Activated CD4-positive, CD25-positive, alpha-beta regulatory T cell treated with anti-CD3 and anti-CD28 coated beads, Interleukin-2, amount 50 U/mL, for 72 hours (primary cell): Measurements from ENCODE around the gene LRRC4.

Experiments used
- DNase-seq: peaks from one replicate; pipeline ENCODE4 v3.0.0; 2021

LRRC4 gene

DNA sequence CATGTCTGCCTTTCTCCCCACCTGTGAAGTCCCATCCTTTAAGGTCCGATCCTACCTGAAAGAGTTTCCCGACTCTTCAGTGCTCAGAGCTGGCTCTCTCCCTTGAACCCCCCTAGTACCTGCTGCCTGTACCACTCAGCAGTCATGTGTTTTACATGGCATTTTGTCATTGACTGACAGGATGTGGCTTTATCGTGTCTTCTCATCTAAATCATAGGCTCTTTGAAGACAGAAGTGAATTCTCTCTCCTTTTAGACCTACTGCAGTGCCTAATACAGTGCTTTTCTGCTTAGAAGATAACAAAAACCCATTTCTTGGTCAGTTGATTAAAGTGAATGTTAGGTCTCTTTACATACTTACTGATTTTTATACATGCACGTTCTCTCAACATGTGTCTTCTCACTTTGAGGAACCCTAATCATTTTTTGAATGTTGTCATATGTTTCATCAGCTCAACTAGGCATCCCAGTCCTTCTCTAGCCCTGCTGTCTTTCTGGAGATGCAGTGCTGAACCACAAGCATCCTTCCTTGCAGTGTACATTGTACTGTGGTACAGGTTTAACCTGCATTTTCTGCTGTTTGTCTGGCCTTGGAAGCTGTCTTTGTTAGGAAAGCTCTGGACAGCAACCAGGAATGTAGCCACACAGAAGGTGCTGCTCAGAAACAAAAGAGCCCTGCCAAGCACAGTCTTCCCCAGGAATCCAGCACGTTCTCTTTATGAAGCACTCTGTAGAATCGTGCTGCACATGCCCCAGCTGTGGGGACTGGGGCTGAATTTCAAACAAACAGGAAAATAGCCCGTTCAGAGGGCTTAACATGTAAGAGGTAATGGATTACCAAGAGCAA is 28.1 kb upstream of the LRRC4 start:
- DNase-seq: no peak

DNA sequence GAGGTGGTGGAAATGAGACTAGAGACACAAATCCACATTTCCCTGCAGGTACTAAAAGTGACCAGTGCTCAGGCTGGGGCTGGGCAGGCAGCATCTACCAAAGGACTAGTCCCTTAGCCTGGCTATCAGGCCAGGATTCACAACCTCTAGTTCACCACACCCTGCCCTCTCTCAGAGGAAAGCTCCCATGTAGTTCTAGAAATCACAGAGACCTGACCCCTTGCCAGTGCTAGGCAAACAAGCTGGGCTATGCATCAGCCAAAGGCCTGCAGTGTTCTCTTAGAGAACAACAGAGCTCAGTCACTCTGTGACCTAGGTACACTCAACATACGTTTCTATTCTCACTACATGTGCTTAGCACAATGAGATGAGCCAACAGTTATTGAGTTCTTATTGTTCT is 26.7 kb upstream of the LRRC4 start:
- no peak for DNase-seq

DNA sequence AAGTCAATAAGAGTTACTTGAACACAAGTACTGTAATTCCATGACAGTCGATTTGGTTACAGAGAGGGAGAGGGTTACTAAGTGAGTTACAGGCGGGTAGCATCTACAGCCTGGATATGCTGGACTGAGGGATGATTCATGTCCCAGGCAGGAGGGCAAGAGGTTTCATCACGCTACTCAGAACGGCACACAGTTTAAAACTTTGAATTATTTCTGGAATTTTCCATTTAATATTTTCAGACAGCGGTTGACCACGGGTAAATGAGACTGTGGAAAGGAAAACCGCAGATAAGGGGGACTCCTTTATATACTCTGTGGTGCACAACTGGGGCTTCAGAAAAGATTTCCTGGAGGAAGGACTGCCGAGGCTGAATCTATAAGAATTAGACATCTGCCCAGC is 25.7 kb upstream of the LRRC4 start:
- DNase-seq: no peak

DNA sequence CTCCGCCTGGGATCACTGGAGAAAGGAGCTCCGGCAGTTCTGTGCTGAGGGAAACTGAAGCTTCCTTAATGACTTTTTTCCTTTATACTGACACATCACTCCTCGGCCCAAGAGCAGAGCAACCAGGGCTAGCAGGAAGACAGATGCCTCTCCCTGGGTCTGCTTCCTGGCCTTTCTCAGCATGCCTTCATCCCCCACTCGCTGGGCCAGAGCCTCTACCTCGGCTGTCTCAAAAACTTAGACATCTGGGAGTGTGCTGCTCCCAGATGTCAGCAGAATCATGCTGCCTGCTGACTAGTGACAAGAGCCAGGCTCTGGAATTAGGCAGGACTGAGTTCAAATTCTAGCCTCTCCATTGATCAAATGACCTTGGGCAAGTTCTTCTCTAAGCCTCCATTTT is 24.4 kb upstream of the LRRC4 start:
- DNase-seq: no peak

DNA sequence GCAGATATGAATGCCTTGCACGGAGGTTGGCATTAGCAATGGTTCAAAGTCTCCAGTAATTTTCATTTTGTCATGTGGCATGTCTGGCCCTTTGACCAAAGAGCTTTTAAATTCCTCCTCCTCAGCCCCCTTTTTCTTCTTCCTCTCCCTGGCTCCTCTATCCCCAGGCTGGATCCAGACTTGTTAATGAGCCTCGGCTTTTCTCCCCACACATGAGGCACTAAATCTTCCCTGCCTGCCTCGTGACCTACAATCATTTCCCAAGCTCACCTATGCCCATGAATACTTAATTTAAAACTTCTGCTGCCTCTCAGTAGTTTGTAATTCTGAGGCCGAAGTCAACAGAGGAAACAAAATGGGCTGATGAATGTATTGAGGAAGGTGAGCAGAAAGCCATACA is 23.3 kb upstream of the LRRC4 start:
- no peak for DNase-seq

DNA sequence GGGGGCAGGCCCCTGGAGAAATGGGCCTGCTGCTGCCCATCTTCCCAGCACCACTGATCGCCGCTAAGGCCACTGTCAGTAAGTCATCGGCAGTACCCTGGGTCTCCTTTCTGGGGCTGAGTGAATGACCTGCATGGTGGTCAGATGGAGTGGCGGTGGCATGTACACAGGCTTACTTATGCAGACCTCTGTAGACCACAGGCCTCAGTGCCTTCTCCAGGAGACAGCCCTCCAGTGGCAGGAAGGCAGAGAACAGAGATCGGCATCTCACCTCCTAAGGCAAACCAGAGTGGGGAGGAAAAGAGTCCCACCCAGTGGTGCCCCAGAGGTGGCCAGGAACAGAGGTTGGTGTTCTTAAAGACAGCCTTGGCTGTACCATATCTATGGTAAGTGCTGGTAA is 22.8 kb upstream of the LRRC4 start:
- DNase-seq: no peak

DNA sequence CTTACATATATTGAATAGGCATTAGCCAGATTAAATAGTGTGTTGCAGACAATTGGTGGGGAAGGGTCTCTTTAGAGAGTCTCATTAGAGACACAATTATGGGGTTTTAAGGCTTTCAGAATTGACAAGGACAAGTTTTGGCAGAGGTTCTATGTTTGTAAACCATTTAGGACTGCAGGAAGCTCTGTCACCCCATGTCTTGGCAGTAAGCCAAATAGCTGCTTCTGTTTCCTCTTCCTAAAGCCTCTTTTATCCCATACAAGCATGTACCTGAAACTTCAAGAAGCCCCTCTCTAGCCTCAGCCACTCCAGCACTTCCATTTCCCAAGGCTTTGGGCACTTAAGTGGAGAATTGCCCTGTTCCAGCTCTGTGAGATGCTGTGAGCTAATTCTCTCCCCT is 21.8 kb upstream of the LRRC4 start:
- DNase-seq: no peak

DNA sequence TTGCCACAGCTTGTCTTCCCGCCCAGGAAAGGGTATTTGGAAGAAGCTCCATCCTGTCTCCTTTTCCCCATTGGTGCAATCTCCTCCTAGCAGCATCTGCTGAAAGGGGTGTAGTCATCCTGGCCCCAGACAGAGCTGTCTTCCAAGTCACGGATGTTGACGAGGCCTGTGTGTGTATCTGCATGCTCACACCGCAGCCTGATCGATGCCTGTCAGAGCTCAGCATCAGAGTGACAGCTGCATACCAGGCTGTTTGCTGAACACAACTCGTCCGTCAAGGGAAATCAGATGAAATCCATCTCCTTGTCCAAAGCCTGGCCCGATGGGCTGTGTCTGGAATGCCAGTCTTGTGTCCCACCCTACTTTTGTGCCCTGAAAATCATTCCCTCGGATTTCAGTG is 21.2 kb upstream of the LRRC4 start:
- DNase-seq: no peak

DNA sequence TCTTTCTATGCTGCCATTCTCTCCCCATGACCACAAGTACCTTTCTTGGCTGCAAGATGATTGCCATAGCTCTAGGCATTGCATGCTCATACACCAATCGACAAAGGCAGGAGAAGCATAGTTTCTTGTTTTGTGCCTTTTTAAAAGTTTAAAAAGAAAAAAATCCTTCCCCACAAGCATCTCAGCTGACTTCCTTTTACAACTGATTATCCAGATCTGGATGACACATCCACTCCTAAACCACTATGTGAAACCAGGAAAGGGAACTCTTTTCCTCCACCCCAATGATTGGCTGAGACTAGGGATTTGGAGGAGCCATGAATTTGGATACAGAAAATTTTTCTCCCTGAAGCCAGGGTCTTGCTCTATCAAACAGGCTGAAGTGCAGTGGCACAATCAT is 14.5 kb upstream of the LRRC4 start:
- DNase-seq: no peak

DNA sequence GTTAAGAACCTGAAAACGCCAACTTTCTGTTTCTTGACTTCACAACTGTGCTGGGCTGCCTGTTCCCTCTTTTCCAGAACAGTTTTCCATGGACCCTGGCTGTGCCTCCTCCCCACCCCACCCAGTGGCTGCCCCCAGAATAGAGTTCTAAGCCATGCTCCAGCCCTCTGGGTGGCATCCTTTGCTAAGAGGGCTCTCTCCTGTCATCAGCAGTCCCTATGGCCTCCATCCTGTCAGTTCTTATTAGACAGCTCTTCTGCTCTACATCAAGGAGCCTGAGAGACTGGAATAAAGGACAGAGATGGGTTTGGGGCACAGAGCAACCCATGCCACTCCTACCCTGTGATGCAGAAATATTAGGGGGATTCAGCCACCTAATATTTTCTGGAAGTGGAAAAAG is 13.9 kb upstream of the LRRC4 start:
- DNase-seq: no peak

DNA sequence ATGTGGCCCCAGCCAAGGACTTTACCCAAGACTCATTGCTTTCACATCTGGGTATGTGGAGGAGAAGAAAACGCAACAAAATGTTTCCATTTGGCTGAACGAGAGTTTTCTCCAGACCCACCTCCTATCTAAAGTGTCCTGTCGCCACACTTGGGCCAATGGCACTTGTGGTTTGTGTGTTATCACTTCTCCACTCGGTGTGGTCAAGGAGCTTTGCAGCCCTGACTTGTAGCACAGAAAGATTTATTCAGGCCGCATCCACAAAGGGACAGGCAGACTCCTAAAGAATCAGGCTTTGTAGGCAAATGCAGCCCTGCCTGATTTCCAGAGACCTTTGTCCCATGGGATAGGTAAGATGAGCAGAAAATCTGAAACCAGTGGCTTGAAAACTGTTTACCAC is 12.8 kb upstream of the LRRC4 start:
- no peak for DNase-seq

DNA sequence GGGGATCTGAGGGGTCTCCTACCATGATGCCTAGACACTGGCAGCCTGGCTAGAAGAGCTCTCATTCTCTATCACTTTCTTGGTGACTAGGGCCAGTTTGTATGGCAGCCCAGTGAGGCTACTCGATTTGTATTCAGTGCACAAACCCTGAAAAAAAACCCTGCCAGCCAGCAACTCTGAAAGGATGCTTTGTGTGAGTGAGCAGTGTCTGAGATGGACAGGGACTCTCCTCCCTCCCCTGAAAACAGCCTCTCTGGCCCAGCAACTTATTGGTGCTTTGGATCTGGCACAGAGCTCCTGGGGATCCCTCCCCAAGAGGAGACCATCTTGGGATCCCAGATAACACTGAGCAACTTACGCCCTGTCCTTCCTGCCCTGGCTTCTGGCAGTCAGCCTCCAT is 10.8 kb upstream of the LRRC4 start:
- DNase-seq: no peak

DNA sequence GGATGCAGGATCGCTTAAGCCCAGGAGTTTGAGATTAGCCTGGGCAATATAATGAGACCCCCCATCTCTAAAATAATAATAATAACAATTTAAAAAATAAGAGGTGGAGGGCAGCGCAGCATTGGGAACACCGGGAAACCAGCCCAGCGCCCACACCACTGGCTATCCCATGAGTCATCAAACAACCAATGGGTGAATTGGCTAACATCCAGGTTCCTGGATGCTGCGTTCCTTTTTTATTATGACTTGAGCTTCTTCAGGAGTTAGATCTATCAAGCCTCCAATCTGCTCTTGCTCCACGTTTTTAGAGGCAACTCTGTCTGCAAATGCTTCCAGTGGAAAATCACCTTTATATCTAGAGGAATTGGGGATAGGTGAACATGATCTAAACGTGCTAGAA is 10.0 kb upstream of the LRRC4 start:
- DNase-seq: no peak

DNA sequence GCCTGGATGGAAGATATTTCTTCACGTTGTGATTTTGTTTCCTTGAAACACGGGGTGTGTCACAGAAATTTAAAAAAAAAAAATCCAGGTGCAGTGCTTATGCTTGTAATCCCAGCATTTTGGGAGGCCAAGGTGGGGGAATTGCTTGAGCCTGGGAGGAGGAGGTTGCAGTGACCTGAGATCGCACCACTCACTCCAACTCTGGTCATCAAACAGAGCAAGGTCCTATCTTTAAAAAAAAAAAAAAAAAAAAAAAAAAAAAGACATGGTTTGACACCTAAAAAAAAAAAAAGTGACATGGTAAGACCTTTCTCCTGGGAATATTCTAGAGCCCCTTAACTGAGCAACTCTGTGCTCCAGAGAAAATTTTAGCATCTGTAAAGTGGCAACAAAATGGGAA is 9.0 kb upstream of the LRRC4 start:
- DNase-seq: no peak

DNA sequence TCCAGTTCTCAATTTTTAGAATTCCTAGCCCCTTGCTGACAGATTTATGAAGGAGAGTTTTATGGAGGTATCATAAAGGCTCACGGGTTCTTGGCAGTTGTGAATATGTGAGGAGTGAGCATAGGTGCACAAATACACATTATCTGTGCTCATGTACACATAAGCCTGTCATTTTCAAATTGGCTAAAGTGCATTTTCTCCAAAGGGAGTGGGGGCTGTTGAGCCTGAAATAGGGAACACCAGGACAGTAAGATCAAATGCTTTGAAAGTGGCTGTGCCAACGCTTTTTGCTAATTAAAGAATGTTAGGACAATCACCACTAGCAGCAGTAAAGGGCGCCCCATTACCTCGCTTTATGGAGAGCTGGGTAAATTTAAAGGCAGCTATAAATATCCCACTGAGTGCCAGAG is 8.3 kb upstream of the LRRC4 start:
- no peak for DNase-seq

DNA sequence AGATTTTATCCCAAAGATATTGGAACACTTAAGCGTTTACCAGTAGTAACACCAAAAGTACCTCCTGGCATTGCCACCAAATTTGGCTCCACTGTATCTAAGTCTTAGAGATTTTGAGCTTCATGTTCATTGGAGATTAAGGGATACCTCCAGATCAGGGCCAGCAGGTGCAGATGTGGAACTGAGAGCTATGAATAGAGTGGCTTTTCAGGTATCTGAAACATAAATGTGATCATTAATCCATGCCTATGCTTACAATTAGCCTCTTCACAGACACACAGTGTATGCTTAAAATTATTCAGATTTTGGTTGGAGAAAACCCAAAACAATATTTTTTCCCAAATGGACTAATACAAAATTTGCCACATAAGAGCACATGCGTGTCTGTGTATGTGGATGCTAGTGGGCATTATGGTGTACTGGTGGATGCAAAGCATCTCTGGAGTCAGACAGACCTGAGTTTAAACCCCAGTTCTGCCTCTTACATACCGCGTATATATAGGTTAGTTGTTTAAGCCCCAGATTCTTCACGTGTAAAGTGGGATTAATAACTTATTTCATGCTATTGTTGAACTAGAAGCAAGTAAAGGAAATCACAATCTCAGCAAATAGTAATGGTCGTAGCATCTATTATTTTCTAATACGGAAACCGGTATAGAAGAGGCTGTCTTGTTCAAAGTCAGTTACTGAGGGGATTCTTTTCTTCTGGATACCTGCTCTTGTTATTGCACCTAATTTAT is 6.8 kb upstream of the LRRC4 start:
- no peak for DNase-seq

DNA sequence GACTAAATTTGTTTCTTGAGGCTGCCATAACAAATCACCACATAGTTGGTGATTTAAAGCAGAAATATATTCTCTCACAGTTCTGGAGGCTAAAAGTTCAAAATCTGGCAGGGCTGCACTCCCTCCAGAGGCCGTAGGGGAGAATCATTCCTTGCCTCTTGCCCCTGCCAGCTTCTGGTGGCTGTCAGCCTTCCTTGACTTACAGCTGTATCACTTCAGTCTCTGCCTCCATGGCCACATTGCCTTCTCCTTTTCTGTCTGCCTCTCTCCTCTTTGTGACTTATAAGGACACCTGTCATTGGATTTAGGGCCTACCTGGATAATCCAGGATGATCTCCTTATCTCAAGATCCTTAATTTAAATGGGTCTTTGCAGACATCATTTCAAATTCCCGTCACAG is 5.8 kb upstream of the LRRC4 start:
- no peak for DNase-seq

DNA sequence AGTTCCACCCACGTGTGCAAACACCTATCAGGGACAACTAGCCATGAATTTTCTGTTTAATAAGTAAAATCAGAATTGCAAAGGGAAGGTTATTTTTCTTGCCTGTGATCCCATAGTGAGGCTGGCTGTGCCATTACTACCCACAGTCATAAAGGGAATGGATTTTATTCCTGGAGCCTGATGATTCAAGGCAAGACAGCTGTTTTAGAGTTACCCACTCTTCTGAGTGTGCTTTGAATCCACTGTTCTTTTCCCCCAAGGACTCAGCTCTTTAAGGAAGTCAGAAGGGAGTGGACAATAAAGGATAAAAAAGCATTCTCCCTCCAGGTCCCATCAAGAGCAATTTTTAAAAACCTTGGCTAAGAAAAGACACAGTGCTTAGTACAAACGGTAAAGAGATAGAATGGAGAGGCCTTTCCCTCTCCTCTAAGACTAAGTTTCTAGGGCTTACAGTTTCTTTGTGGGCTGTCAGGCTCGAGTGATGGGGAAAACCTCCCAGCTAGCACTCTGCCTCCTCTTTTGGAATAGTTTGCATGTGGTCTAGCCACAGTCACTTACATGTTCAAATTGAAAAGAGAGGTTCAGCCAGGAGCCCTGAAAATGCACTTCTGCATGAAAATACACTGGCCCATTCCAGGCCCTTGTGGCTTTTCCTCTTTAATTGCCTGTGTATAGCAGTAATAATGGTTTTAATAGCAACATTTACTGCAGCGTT is 5.1 kb upstream of the LRRC4 start:
- no peak for DNase-seq

DNA sequence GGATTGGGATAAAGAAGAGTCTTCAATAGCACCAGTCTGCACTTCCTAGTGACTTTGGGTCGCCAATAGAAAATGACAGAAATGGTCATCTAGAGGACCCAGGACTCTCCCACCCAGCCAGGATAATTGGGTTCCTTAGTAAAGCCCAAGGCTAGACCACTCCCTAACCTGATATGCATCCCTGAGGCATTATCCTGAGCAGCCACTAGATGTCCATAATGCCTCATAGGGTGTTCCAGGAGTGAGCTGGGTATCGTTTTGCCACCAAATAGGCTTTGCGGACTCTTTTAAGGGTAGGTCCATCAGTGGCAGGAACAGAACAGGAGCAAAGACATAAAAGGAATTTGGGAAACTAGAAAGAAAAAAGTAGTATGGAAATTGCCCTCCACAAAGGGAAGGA is 4.5 kb upstream of the LRRC4 start:
- no peak for DNase-seq

DNA sequence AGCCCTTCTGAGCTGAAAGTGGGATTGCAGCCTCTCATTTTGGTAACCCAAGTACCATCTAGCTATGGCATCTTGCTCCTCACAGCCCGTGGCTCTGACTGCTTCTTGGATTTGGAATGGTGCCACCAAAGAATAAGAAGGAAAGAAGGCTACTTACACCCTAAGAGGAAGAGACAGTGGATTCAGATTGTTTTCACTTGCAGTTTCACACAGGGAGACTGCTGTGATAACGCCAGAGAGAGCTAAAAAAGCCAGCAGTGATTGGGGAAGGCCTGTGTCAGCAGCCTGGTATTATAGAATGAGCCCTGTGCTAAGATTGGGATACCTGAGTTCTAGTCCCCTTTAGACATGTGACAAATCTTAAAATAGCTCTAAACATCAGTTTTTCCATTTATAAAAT is 3.6 kb upstream of the LRRC4 start:
- DNase-seq: no peak

DNA sequence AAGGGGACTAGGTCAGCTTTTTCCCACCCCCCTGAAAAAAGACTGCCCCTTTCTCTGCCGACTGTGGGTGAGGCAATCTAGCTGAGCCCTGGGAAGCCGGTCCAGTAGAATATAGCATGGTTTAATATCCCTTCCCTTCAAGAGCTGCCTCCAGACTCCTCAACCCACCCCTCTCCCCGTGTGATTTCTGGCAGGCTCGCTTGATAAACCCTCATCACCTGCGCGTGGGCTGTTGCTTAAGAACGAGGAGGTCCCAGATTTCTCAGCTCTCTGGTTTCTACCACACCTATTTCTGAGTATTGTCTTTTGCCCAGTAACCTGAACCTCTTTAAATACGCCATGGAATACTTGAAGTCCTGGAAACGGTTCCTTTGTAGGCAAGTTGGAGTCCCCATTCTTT is 2.0 kb upstream of the LRRC4 start:
- no peak for DNase-seq

DNA sequence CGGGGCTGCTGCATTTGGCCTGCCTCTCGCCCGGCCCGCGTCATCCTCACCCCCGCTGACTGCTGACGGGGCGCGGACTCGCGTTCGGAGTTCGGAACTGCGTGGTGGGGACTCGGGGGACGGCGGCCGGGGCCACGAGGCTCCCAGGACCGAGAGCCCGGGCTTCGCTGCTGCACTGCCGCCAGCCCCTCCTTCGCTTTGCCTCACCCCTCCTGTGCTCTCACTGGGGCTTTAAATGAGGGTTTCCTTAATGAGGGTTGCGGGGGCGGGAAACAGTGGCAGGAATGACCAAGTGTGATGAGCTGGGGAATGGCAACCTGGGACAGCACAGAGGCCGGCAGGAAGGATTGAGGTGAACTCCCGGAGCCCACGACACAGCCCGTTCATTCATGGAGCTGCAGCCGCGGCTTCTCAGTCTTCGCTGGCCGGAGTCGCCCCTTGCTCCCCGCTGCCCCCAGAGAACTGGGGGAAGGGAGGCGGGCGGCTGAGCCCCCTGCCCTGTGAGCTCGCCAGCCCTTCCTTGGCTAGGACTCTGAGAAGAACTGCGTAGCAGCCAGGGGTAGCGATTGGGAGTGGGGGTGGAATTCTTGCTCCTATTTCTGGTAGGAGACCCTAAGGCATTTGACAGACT is 1.5 kb upstream of the LRRC4 start:
- no peak for DNase-seq

DNA sequence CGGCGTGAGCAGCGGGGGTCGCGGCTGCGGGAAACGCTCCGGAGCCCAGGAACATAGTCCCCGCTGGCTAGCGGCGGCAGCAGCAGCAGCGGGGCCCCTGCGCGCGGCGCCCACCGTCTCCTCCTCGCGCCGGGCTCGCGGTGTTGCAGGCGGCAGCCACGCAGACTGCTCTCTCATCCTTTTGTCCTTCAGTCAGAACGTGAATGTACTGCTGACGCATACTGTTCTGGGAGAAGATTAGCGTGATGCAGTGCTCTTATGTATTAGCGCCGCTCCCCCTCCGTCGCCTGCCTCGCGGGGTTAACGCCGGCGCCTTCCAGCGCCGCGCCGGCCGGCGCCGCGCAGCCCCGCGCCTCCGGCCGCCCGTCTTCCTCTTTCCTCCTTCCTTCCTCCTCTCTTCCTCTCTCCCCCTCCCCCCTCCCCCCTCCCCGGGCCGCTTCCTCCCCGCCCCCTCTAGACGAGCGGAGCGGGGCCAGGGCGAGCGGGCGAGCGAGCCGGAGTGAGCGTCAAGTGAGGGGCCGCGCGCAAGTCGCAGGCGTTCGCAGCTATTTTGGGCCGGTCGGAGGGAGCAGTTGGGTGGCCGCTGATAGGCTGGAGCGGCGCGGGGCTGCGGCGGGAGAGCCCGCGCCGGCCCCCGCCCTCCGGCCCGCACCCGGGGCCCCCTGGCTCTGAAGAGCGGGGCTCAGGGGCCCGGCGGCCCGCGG is 816 bp upstream of the LRRC4 start:
- DNase-seq: peak; percentile 48
